ENCODE measurements around the gene LPAR6.

The LPAR6 gene

GRCh38 chr13:48400090-48400694 lies 12.7 kb downstream of the LPAR6 start:
- DNase-seq (ENCODE audit: low read depth): peak; percentile 51
- Histone ChIP-seq H3K9ac (ENCODE audit: low read length) (peak overlapping the region; percentile 62), H3K4me1 (ENCODE audit: control insufficient read depth, insufficient read depth, low read length) (peaks cover 56% of the 10 kb centered on the region), H3K9me3 (ENCODE audit: control insufficient read depth, low read length) (no peaks in the 10 kb centered on the region), H3K36me3 (ENCODE audit: control insufficient read depth, insufficient read depth, low read length, severe bottlenecking) (no peaks in the 10 kb centered on the region), H3K4me3 (ENCODE audit: low read length) (peak overlapping the region; percentile 15), H3K27me3 (replicated peaks; ENCODE audit: control insufficient read depth, insufficient read depth, low read length) (no peaks in the 10 kb centered on the region)

DNA sequence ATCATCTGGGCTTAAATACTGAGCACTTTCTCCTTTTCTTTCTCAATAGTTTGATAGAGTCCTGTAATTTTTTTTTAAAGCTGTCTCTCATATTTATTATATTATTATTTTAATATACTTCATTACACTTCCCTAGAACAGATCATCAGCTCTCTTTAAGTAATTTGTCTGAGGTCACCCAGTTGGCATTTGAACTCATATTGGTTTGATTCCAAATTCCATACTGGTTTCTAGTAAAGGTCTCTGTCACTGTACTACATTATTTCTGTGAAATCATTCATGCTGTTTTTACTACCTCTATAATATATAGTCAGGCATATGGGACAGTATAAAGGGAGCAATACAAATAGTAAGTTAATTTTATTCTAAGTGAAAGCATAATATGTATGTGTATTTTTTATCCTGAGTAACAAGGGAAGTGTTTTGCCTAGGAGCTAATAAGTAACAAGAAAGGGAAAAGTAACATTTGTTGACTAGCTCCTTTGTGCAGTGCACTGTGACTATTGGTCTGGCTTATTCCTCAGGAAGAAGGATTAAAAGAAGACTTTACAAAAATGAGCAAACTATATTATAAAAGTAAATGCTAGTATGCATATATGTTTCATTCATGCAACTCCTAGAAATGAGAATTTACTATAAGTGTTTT lies 14.3 kb downstream of the LPAR6 start:
- no peaks in the 10 kb centered on the region for H3K36me3 ChIP-seq (ENCODE audit: control insufficient read depth, insufficient read depth, low read length, severe bottlenecking)
- no peak overlapping the region for H3K4me3 ChIP-seq (ENCODE audit: low read length)
- no peaks in the 10 kb centered on the region for H3K27me3 ChIP-seq (replicated peaks; ENCODE audit: control insufficient read depth, insufficient read depth, low read length)
- H3K9ac ChIP-seq (ENCODE audit: low read length): no peak overlapping the region
- H3K9me3 ChIP-seq (ENCODE audit: control insufficient read depth, low read length): no peaks in the 10 kb centered on the region
- peaks cover 50% of the 10 kb centered on the region for H3K4me1 ChIP-seq (ENCODE audit: control insufficient read depth, insufficient read depth, low read length)
- no peak for DNase-seq (ENCODE audit: low read depth)

DNA sequence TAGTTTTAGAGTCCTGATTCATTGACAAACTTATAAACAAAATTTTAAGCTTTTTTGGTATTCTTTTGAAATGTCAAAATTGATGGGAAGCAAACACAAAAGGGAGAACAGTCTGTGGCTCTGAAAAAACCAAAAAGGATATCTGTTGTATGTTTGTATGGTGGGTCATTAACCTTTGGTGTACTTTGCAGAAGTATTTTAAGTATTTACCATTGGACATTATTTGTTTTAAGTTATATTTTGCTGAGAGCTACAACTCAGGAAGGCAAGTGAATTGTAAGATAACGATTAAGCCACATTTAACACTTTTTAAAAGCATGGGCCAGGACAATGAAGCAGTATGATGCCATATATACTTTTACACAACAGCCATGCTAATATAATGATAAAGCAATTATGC lies 15.2 kb downstream of the LPAR6 start:
- DNase-seq (ENCODE audit: low read depth): no peak
- Histone ChIP-seq H3K9me3 (ENCODE audit: control insufficient read depth, low read length) (no peaks in the 10 kb centered on the region), H3K27me3 (replicated peaks; ENCODE audit: control insufficient read depth, insufficient read depth, low read length) (no peaks in the 10 kb centered on the region), H3K4me3 (ENCODE audit: low read length) (no peak overlapping the region), H3K4me1 (ENCODE audit: control insufficient read depth, insufficient read depth, low read length) (peaks cover 46% of the 10 kb centered on the region), H3K9ac (ENCODE audit: low read length) (no peak overlapping the region), H3K36me3 (ENCODE audit: control insufficient read depth, insufficient read depth, low read length, severe bottlenecking) (no peaks in the 10 kb centered on the region)

DNA sequence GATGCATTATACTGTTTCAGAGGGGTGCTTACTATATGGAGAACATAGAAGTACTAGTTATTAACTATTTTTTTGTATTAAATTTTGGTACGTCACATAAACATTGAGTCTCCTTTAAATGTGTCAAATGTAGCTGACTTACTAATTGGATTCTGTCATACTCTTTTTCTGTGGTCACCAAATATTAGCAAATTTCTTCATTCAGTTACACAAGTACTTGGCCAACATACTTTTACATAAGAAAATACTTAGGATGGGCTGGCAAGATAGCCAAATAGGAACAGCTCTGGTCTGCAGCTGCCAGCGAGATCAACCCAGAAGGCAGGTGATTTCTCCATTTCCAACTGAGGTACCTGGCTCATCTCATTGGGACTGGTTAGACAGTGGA lies 19.2 kb downstream of the LPAR6 start:
- Histone ChIP-seq H3K9me3 (ENCODE audit: control insufficient read depth, low read length) (no peaks in the 10 kb centered on the region), H3K4me3 (ENCODE audit: low read length) (no peak overlapping the region), H3K36me3 (ENCODE audit: control insufficient read depth, insufficient read depth, low read length, severe bottlenecking) (no peaks in the 10 kb centered on the region), H3K9ac (ENCODE audit: low read length) (no peak overlapping the region), H3K4me1 (ENCODE audit: control insufficient read depth, insufficient read depth, low read length) (peaks cover 13% of the 10 kb centered on the region), H3K27me3 (replicated peaks; ENCODE audit: control insufficient read depth, insufficient read depth, low read length) (no peaks in the 10 kb centered on the region)
- DNase-seq (ENCODE audit: low read depth): no peak

GRCh38 chr13:48393030-48393697 lies 19.7 kb downstream of the LPAR6 start:
- Histone ChIP-seq H3K9ac (ENCODE audit: low read length) (no peak overlapping the region), H3K36me3 (ENCODE audit: control insufficient read depth, insufficient read depth, low read length, severe bottlenecking) (no peaks in the 10 kb centered on the region), H3K4me1 (ENCODE audit: control insufficient read depth, insufficient read depth, low read length) (peaks cover 9% of the 10 kb centered on the region), H3K27me3 (replicated peaks; ENCODE audit: control insufficient read depth, insufficient read depth, low read length) (no peaks in the 10 kb centered on the region), H3K9me3 (ENCODE audit: control insufficient read depth, low read length) (no peaks in the 10 kb centered on the region), H3K4me3 (ENCODE audit: low read length) (no peak overlapping the region)
- no peak for DNase-seq (ENCODE audit: low read depth)

DNA sequence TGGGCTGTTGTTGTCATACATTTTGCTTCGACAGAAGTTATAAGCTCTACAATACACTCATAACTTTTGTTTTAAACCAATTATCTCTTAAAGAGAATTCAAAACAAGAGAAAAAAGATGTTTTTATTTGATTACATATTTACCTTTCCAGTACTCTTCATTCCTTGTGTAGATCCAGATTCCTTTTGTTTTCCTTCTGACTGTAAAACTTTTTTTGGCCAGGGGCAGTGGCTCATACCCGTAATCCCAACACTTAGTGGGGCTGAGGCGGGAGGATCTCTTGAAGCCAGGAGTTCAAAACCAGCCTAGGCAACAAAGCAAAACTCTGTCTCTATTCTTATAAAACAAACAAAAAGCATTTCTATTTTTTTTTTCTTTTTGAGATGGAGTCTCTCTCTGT lies 21.7 kb downstream of the LPAR6 start:
- no peak for DNase-seq (ENCODE audit: low read depth)
- no peaks in the 10 kb centered on the region for H3K27me3 ChIP-seq (replicated peaks; ENCODE audit: control insufficient read depth, insufficient read depth, low read length)
- no peaks in the 10 kb centered on the region for H3K36me3 ChIP-seq (ENCODE audit: control insufficient read depth, insufficient read depth, low read length, severe bottlenecking)
- peaks cover 7% of the 10 kb centered on the region for H3K4me1 ChIP-seq (ENCODE audit: control insufficient read depth, insufficient read depth, low read length)
- H3K9me3 ChIP-seq (ENCODE audit: control insufficient read depth, low read length): no peaks in the 10 kb centered on the region
- no peak overlapping the region for H3K9ac ChIP-seq (ENCODE audit: low read length)
- H3K4me3 ChIP-seq (ENCODE audit: low read length): no peak overlapping the region

DNA sequence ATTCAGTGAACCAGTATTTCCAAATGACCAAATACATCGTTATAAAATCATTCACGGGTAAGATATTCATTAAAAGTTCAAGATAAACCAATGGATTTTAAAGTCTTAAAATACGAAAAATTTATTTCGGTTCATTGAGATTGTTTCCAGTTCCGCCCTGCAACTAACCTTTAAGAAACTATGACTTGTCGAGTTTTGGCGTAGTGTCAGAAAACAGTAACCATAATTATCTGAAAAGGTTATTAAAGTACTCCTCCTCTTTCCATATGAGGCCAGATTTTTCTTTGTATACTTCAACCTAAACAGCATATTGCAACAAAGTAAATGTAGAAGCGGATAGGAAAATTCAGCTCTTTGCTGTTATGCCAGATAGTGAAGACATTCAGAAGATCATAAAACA lies 26.1 kb downstream of the LPAR6 start:
- Histone ChIP-seq H3K9ac (ENCODE audit: low read length) (no peak overlapping the region), H3K9me3 (ENCODE audit: control insufficient read depth, low read length) (no peaks in the 10 kb centered on the region), H3K4me1 (ENCODE audit: control insufficient read depth, insufficient read depth, low read length) (no peaks in the 10 kb centered on the region), H3K4me3 (ENCODE audit: low read length) (no peak overlapping the region), H3K36me3 (ENCODE audit: control insufficient read depth, insufficient read depth, low read length, severe bottlenecking) (peaks cover 11% of the 10 kb centered on the region), H3K27me3 (replicated peaks; ENCODE audit: control insufficient read depth, insufficient read depth, low read length) (no peaks in the 10 kb centered on the region)
- no peak for DNase-seq (ENCODE audit: low read depth)

DNA sequence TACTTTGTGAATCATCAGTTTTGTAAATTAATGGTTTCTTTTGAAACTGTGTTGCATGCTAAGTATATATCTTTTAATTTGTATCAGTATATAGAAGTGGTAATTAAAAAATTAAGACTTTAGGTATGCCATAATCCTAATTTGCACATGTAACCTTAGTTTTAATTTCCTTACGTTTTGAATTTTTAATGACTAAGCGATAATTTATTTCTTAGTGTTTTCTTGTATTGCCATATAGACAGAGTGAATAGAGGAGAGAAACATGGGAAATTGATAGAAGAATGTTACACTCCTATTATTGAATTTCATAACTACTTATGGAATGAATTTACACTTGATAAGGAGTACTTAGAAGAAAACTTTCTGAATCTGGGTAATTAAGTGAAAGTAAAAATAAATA lies 29.5 kb downstream of the LPAR6 start:
- Histone ChIP-seq H3K9me3 (ENCODE audit: control insufficient read depth, low read length) (no peaks in the 10 kb centered on the region), H3K36me3 (ENCODE audit: control insufficient read depth, insufficient read depth, low read length, severe bottlenecking) (peaks cover 30% of the 10 kb centered on the region)

DNA sequence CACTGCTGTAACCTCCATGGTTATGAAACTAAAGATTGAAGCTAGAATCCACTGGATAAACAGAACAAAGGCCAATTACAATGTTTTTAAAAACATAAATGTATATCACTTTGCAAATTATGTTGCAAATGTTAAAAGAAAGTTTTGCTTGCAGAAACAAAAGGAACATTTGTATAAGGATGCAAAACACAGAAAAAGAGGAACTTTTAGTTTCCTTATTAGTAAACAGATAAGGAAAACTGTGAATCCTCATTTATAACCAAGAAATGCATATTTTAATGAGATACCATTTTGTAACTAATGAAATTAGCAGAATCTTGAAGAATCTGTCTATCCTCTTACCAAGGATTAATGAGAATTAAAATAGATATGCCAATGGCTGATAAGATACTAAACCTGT lies 32.3 kb downstream of the LPAR6 start:
- Histone ChIP-seq H3K27me3 (replicated peaks; ENCODE audit: control insufficient read depth, insufficient read depth, low read length) (no peaks in the 10 kb centered on the region), H3K9ac (ENCODE audit: low read length) (no peak overlapping the region), H3K4me3 (ENCODE audit: low read length) (no peak overlapping the region), H3K36me3 (ENCODE audit: control insufficient read depth, insufficient read depth, low read length, severe bottlenecking) (peaks cover 42% of the 10 kb centered on the region), H3K4me1 (ENCODE audit: control insufficient read depth, insufficient read depth, low read length) (no peaks in the 10 kb centered on the region), H3K9me3 (ENCODE audit: control insufficient read depth, low read length) (no peaks in the 10 kb centered on the region)
- no peak for DNase-seq (ENCODE audit: low read depth)

More for the DNA sequence above, 29.5 kb downstream of the LPAR6 start:
- no peaks in the 10 kb centered on the region for H3K27me3 ChIP-seq (replicated peaks; ENCODE audit: control insufficient read depth, insufficient read depth, low read length)
- no peak overlapping the region for H3K9ac ChIP-seq (ENCODE audit: low read length)
- H3K4me1 ChIP-seq (ENCODE audit: control insufficient read depth, insufficient read depth, low read length): no peaks in the 10 kb centered on the region
- H3K4me3 ChIP-seq (ENCODE audit: low read length): no peak overlapping the region
- no peak for DNase-seq (ENCODE audit: low read depth)

DNA sequence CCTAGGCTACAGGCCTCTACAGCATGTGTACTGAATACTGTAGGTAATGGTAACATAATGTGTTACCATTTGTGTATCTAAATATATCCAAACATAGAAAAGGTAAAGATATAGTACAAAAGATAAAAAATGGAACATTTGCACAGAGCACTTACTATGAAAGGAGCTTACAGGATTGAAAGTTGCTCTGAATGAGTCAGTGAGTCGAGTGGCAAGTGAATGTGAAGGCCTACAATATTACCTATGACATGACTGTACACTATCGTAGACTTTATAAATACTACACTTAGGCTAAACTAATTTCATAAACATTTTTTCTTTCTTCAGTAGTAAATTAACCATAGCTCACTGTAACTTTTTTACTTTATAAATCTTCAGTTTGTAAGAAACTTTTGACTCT lies 35.1 kb downstream of the LPAR6 start:
- H3K9ac ChIP-seq (ENCODE audit: low read length): no peak overlapping the region
- no peak for DNase-seq (ENCODE audit: low read depth)
- H3K4me1 ChIP-seq (ENCODE audit: control insufficient read depth, insufficient read depth, low read length): no peaks in the 10 kb centered on the region
- no peak overlapping the region for H3K4me3 ChIP-seq (ENCODE audit: low read length)
- no peaks in the 10 kb centered on the region for H3K9me3 ChIP-seq (ENCODE audit: control insufficient read depth, low read length)
- no peaks in the 10 kb centered on the region for H3K27me3 ChIP-seq (replicated peaks; ENCODE audit: control insufficient read depth, insufficient read depth, low read length)
- peaks cover 38% of the 10 kb centered on the region for H3K36me3 ChIP-seq (ENCODE audit: control insufficient read depth, insufficient read depth, low read length, severe bottlenecking)

- Histone ChIP-seq H3K4me3 (ENCODE audit: low read length) (no peak overlapping the region), H3K4me1 (ENCODE audit: control insufficient read depth, insufficient read depth, low read length) (peaks cover 17% of the 10 kb centered on the region), H3K9me3 (ENCODE audit: control insufficient read depth, low read length) (no peaks in the 10 kb centered on the region), H3K9ac (ENCODE audit: low read length) (no peak overlapping the region), H3K36me3 (ENCODE audit: control insufficient read depth, insufficient read depth, low read length, severe bottlenecking) (peaks cover 4% of the 10 kb centered on the region), H3K27me3 (replicated peaks; ENCODE audit: control insufficient read depth, insufficient read depth, low read length) (no peaks in the 10 kb centered on the region)
- DNase-seq (ENCODE audit: low read depth): no peak
These were observed 42.1 kb downstream of the LPAR6 start for GRCh38 chr13:48370815-48371214.

Data from adipocyte (in vitro differentiated cells).